Activated T-cell treated with anti-CD3 and anti-CD28 coated beads for 24 hours (primary cell): ENCODE measurements around the gene MAP3K1.
A peak's percentile ranks its signal among the peaks of the same experiment; 100 is the strongest.

Source experiments
- DNase-seq: peaks from one replicate; pipeline ENCODE4 v3.0.0-alpha.2; 2020; ENCODE audit warnings: low read depth

The MAP3K1 gene

GRCh38 chr5:56849671-56850070 lies 34.3 kb downstream of the MAP3K1 start:
- DNase-seq, result no peak

- DNase-seq, result no peak
Observed at GRCh38 chr5:56850423-56850822, 35.1 kb downstream of the MAP3K1 start.

GRCh38 chr5:56851258-56851941 lies 36.1 kb downstream of the MAP3K1 start:
- no peak for DNase-seq

GRCh38 chr5:56852228-56853000 lies 37.1 kb downstream of the MAP3K1 start:
- DNase-seq, result no peak

- DNase-seq, result no peak
Observed at GRCh38 chr5:56853698-56854097, 38.3 kb downstream of the MAP3K1 start.

GRCh38 chr5:56854920-56855319 lies 39.6 kb downstream of the MAP3K1 start:
- DNase-seq, result no peak

- no peak for DNase-seq
Observed at GRCh38 chr5:56856541-56857178, 41.3 kb downstream of the MAP3K1 start.

GRCh38 chr5:56858777-56859442 lies 43.6 kb downstream of the MAP3K1 start:
- no peak for DNase-seq

GRCh38 chr5:56861893-56862485 lies 46.6 kb downstream of the MAP3K1 start:
- DNase-seq, result no peak

- DNase-seq, result no peak
Observed at GRCh38 chr5:56862909-56863308, 47.6 kb downstream of the MAP3K1 start.

- no peak for DNase-seq
Observed at GRCh38 chr5:56871777-56872176, 56.4 kb downstream of the MAP3K1 start.

GRCh38 chr5:56873056-56873455 lies 57.7 kb downstream of the MAP3K1 start:
- DNase-seq, result no peak

GRCh38 chr5:56876327-56876726 lies 61.0 kb downstream of the MAP3K1 start:
- DNase-seq, result no peak

- no peak for DNase-seq
Observed at GRCh38 chr5:56881571-56881970, 66.2 kb downstream of the MAP3K1 start.

GRCh38 chr5:56893251-56893951 lies 78.1 kb downstream of the MAP3K1 start:
- DNase-seq, result no peak

GRCh38 chr5:56896763-56897162 lies 81.4 kb downstream of the MAP3K1 start:
- no peak for DNase-seq

GRCh38 chr5:56898213-56898612 lies 82.9 kb downstream of the MAP3K1 start:
- DNase-seq, result no peak

- no peak for DNase-seq
Observed at GRCh38 chr5:56900395-56900794, 85.0 kb downstream of the MAP3K1 start.

GRCh38 chr5:56900858-56901578 lies 85.7 kb downstream of the MAP3K1 start:
- DNase-seq, result peak; percentile 19

GRCh38 chr5:56908942-56909293 lies 93.6 kb downstream of the MAP3K1 start:
- no peak for DNase-seq
